Chondrocyte (in vitro differentiated cells): ENCODE measurements around the gene SP8. TPM values are rescaled to one million over a fixed set of nuclear protein-coding genes. Genes with fewer than 3 reads are reported as not detected.

Source experiments
- DNase-seq: peaks from one replicate; pipeline ENCODE4 v3.0.0; 2021; ENCODE audit warnings: mixed read lengths, low spot score
- H3K27ac Mint-ChIP-seq: one replicate; pipeline ENCODE4 v1.8.0; 2021; ENCODE audit warnings: mild to moderate bottlenecking, moderate library complexity, mixed read lengths; ENCODE audit not compliant: unreplicated experiment
- H3K27me3 Mint-ChIP-seq: 2 replicates; pipeline ENCODE4 v1.8.0; 2021; ENCODE audit warnings: low read depth, mixed read lengths
- H3K36me3 Mint-ChIP-seq: 2 replicates; pipeline ENCODE4 v1.8.0; 2021; ENCODE audit warnings: low read depth, mixed read lengths
- H3K4me1 Mint-ChIP-seq: 2 replicates; pipeline ENCODE4 v1.8.0; 2021; ENCODE audit warnings: low read depth, mild to moderate bottlenecking, mixed read lengths
- H3K4me3 Mint-ChIP-seq: one replicate; pipeline ENCODE4 v1.8.0; 2021; ENCODE audit warnings: mild to moderate bottlenecking, moderate library complexity, mixed read lengths; ENCODE audit not compliant: unreplicated experiment
- H3K9me3 Mint-ChIP-seq: 2 replicates; pipeline ENCODE4 v1.8.0; 2021; ENCODE audit warnings: low read depth, mixed read lengths
- total RNA-seq: library from RNA; stranded (reverse); gene quantifications from 3 replicates; pipeline ENCODE4 v1.2.1, GENCODE V29; 2021
- TF ChIP-seq, protein P1 (sequence below): fragments of 200-600 bp; sonication (generic); IDR thresholded peaks from 2 replicates; pipeline ENCODE4 v1.5.0; 2021; ENCODE audit warnings: antibody characterized with exemption, mild to moderate bottlenecking, moderate library complexity

The SP8 gene
- total RNA-seq, 1 donor from 2014 or later = not detected

DNA sequence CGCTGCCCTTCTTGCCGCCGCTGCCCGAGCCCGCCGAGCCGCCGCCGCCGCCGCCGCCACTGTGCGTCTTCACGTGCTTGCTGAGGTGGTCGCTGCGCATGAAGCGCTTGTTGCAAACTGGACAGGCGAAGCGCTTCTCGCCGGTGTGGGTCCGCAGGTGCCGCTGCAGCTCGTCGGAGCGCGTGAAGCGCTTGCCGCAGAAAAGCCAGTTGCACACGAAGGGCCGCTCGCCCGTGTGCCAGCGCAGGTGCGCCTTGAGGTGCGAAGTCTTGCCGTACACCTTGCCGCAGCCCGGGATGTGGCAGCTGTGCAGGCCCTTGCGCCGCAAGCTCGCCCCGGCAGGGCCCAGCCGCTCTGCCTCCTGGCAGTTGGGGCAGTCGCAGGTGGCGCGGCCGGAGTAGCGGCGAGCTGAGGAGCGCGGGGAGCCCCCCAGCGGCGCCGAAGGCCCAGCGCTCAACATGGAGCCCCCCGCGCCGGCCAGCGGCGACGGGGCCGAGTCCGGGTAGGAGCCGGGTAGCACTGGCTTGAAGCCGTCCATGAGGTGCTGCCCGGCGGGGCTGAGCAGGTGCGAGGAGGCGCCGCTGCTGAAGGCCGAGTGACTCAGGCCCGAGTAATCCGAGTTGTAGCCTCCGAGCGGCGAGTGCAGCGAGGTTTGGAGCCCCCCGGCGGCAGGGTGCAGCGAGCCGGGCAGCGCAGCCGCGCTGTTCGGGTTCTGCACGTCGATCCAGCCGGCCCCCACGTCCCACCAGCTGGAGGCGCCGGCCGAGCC lies 2.1 kb downstream of the SP8 start:
- DNase-seq = no peak
- Mint-ChIP-seq H3K9me3 (no peaks in the 10 kb centered on the region), H3K4me1 (peaks cover 27% of the 10 kb centered on the region), H3K27me3 (peaks cover 73% of the 10 kb centered on the region), H3K36me3 (peaks cover 2% of the 10 kb centered on the region), H3K4me3 (no peak overlapping the region), H3K27ac (no peak overlapping the region)
- TF ChIP-seq, protein P1, sequence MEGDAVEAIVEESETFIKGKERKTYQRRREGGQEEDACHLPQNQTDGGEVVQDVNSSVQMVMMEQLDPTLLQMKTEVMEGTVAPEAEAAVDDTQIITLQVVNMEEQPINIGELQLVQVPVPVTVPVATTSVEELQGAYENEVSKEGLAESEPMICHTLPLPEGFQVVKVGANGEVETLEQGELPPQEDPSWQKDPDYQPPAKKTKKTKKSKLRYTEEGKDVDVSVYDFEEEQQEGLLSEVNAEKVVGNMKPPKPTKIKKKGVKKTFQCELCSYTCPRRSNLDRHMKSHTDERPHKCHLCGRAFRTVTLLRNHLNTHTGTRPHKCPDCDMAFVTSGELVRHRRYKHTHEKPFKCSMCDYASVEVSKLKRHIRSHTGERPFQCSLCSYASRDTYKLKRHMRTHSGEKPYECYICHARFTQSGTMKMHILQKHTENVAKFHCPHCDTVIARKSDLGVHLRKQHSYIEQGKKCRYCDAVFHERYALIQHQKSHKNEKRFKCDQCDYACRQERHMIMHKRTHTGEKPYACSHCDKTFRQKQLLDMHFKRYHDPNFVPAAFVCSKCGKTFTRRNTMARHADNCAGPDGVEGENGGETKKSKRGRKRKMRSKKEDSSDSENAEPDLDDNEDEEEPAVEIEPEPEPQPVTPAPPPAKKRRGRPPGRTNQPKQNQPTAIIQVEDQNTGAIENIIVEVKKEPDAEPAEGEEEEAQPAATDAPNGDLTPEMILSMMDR = peak; percentile 41

DNA sequence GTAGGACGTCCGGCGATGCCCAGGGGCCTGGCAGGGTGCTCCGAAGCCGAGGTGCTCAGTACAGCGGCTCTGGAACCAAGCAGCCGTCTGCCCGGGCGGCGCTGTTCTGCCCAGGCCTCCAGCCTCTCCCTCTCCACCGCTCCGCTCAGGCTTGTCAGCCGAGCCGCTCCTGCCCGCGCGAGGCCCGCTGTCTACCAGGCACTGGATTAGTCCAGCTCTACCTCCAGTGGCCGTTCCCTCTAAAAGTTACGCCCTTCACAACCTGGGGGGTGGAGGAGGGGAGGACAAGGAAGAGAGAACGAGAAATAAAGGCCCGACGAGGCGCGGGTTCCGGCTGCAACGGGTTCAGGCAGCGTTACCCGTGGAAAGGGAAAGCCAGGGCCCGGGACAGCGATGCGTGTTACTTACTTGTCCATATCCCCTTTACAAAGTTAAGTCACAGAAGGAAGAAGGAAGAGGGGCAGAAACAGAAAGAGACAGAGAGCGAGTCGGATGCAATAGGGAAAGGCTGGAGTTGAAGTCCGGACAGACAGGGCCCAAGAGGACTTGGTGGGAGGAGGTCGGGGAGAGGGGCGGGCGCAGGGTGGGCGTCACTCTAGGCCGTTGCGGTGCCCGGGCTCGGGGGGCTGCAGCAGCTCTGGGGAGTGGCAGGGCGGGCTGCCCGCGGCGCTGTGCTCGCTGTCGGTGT lies 2.8 kb downstream of the SP8 start:
- H3K27ac Mint-ChIP-seq = no peak overlapping the region
- H3K36me3 Mint-ChIP-seq = peaks cover 2% of the 10 kb centered on the region
- peaks cover 77% of the 10 kb centered on the region for H3K27me3 Mint-ChIP-seq
- H3K9me3 Mint-ChIP-seq = no peaks in the 10 kb centered on the region
- TF ChIP-seq, protein P1 = peak; percentile 41
- no peak for DNase-seq
- peak overlapping the region; percentile 65 for H3K4me3 Mint-ChIP-seq
- H3K4me1 Mint-ChIP-seq = peaks cover 27% of the 10 kb centered on the region

DNA sequence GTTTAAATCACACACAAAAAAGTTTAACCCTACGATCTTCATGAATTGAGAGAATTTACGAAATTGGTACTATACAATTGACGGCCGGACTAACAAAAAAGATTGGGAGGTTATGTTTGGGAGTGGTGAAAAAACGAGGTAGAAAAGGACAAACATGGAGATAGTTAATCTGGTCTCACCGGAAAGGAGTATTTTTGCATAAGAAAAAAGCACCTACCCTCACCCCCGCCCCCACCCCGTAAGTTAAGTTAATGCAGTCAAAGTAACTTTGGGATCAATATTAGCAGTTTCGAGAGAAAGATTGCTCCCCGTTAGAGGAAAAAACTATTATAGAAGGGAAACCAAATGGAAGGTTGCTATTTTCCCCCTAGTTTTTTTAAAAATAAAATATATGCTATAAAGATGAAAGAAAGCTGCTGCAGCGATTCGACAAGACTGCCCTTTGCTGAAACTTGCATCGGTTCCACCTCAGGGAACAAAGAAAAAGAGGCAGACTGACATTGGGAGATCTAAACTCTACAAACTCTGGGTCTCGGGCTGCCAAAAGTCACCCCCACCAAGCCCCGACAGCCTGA lies 3.5 kb downstream of the SP8 start:
- H3K36me3 Mint-ChIP-seq = peaks cover 2% of the 10 kb centered on the region
- H3K9me3 Mint-ChIP-seq = no peaks in the 10 kb centered on the region
- TF ChIP-seq, protein P1 = no peak
- H3K4me1 Mint-ChIP-seq = peaks cover 27% of the 10 kb centered on the region
- peak overlapping the region; percentile 65 for H3K4me3 Mint-ChIP-seq
- no peak for DNase-seq
- H3K27ac Mint-ChIP-seq = no peak overlapping the region
- H3K27me3 Mint-ChIP-seq = peaks cover 77% of the 10 kb centered on the region

DNA sequence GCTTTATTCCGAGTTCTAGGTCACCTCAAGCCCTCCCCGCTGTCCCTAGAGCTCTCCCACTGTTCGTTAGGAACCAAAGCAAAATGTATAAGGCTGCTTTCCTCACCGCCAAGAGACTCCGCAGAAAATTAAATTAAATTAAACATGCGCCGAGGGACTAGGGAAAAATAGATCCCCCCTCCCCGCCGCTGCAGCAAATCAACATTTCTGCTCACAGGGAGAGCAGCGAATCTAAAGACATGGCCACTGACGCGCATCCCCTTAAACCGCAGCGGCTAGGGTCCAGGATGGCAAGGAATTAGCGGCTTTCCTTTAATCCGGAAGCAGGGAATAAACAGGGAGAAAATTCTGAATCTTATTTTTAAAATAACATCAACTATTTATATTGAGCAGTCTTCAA lies 7.6 kb downstream of the SP8 start:
- TF ChIP-seq, protein P1 = no peak
- DNase-seq = no peak
- Mint-ChIP-seq H3K27ac (no peak overlapping the region), H3K4me3 (no peak overlapping the region), H3K36me3 (peaks cover 2% of the 10 kb centered on the region), H3K4me1 (peaks cover 16% of the 10 kb centered on the region), H3K27me3 (peaks cover 82% of the 10 kb centered on the region), H3K9me3 (no peaks in the 10 kb centered on the region)

DNA sequence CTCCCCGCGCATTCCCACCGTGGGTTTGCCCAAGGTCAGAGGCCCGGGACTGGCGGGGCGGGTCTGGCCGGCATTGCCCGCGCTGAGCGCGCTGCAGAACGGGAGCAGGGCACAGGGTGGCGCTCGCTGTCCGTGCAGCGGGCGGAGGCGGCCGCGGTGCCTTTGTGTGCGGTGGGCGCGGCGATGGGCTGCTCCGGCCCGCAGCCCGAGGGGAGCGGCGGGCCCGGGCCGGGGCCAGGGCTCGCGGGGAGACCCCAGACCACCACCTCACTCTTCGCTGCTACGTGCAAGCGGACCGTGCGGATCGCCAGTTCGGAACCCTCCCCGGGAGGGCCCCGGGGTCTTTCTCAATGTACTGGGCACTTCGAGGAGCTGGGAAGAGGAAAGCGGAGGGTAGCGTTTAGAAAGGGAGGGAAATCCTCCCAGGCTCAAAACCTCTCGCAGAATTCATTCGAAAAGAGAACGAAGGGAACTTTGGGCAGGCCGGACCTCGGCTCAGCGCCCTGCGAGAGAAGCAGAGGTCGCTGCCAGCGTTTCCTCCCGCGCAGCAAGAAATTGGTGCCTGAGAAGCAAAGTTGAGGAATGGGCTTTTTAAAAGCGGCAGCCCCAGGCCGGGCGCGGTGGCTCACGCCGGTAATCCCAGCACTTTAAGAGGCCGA lies 8.5 kb downstream of the SP8 start:
- Mint-ChIP-seq H3K4me3 (peak overlapping the region; percentile 67), H3K36me3 (no peaks in the 10 kb centered on the region), H3K27ac (no peak overlapping the region), H3K4me1 (peaks cover 9% of the 10 kb centered on the region), H3K27me3 (peaks cover 79% of the 10 kb centered on the region), H3K9me3 (no peaks in the 10 kb centered on the region)
- DNase-seq = no peak
- TF ChIP-seq, protein P1 = peak; percentile 85
